Measurements from ENCODE around the gene BTBD9.

BTBD9 gene

GRCh38 chr6:38216451-38216850 is 423.3 kb downstream of the BTBD9 start:
- TF ChIP-seq POLR2A (IDR thresholded peaks at IDR 0.05; ENCODE audit: low read depth, low read length) = no peak
- FAIRE-seq = no peak
- DNase-seq (ENCODE audit: insufficient read length, low spot score) = no peak

- DNase-seq (ENCODE audit: insufficient read length, low spot score) (no peak), FAIRE-seq (no peak)
- no peak for TF ChIP-seq POLR2A (IDR thresholded peaks at IDR 0.05; ENCODE audit: low read depth, low read length)
Observed at GRCh38 chr6:38215651-38216311, 423.9 kb downstream of the BTBD9 start.

- TF ChIP-seq POLR2A (IDR thresholded peaks at IDR 0.05; ENCODE audit: low read depth, low read length) = no peak
- FAIRE-seq (no peak), DNase-seq (ENCODE audit: insufficient read length, low spot score) (no peak)
Observed at GRCh38 chr6:38215225-38215624, 424.5 kb downstream of the BTBD9 start.

GRCh38 chr6:38214159-38214558 is 425.6 kb downstream of the BTBD9 start:
- DNase-seq (ENCODE audit: insufficient read length, low spot score) (no peak), FAIRE-seq (no peak)
- no peak for TF ChIP-seq POLR2A (IDR thresholded peaks at IDR 0.05; ENCODE audit: low read depth, low read length)

GRCh38 chr6:38213251-38213658 is 426.5 kb downstream of the BTBD9 start:
- TF ChIP-seq POLR2A (IDR thresholded peaks at IDR 0.05; ENCODE audit: low read depth, low read length) = no peak
- DNase-seq (ENCODE audit: insufficient read length, low spot score) (no peak), FAIRE-seq (no peak)

GRCh38 chr6:38212579-38212978 is 427.1 kb downstream of the BTBD9 start:
- no peak for TF ChIP-seq POLR2A (IDR thresholded peaks at IDR 0.05; ENCODE audit: low read depth, low read length)
- DNase-seq (ENCODE audit: insufficient read length, low spot score) = no peak
- no peak for FAIRE-seq

- DNase-seq (ENCODE audit: insufficient read length, low spot score) (no peak), FAIRE-seq (no peak)
- no peak for TF ChIP-seq POLR2A (IDR thresholded peaks at IDR 0.05; ENCODE audit: low read depth, low read length)
Observed at GRCh38 chr6:38212116-38212515, 427.6 kb downstream of the BTBD9 start.

GRCh38 chr6:38209371-38210260 is 430.1 kb downstream of the BTBD9 start:
- no peak for TF ChIP-seq POLR2A (IDR thresholded peaks at IDR 0.05; ENCODE audit: low read depth, low read length)
- FAIRE-seq (no peak), DNase-seq (ENCODE audit: insufficient read length, low spot score) (no peak)

- FAIRE-seq = no peak
- DNase-seq (ENCODE audit: insufficient read length, low spot score) = no peak
- no peak for TF ChIP-seq POLR2A (IDR thresholded peaks at IDR 0.05; ENCODE audit: low read depth, low read length)
Observed at GRCh38 chr6:38208028-38208427, 431.7 kb downstream of the BTBD9 start.

- DNase-seq (ENCODE audit: insufficient read length, low spot score) = no peak
- FAIRE-seq = no peak
- TF ChIP-seq POLR2A (IDR thresholded peaks at IDR 0.05; ENCODE audit: low read depth, low read length) = no peak
Observed at GRCh38 chr6:38207375-38207774, 432.4 kb downstream of the BTBD9 start.

- FAIRE-seq = no peak
- no peak for DNase-seq (ENCODE audit: insufficient read length, low spot score)
Observed at GRCh38 chr6:38198219-38198618, 441.5 kb downstream of the BTBD9 start.

GRCh38 chr6:38195113-38195635 is 444.6 kb downstream of the BTBD9 start:
- DNase-seq (ENCODE audit: insufficient read length, low spot score) (no peak), FAIRE-seq (no peak)
- no peak for TF ChIP-seq POLR2A (IDR thresholded peaks at IDR 0.05; ENCODE audit: low read depth, low read length)

More at GRCh38 chr6:38198219-38198618, 441.5 kb downstream of the BTBD9 start:
- TF ChIP-seq POLR2A (IDR thresholded peaks at IDR 0.05; ENCODE audit: low read depth, low read length) = no peak

- DNase-seq (ENCODE audit: insufficient read length, low spot score) (no peak), FAIRE-seq (no peak)
- no peak for TF ChIP-seq POLR2A (IDR thresholded peaks at IDR 0.05; ENCODE audit: low read depth, low read length)
Observed at GRCh38 chr6:38194589-38194988, 445.1 kb downstream of the BTBD9 start.

GRCh38 chr6:38194282-38194572 is 445.5 kb downstream of the BTBD9 start:
- DNase-seq (ENCODE audit: insufficient read length, low spot score) (no peak), FAIRE-seq (no peak)
- no peak for TF ChIP-seq POLR2A (IDR thresholded peaks at IDR 0.05; ENCODE audit: low read depth, low read length)
